GM19397 (cell line): ENCODE results near the gene POTEH.
"Not testable (repeated sequence)": the region's sequence is repeated elsewhere in the genome, so short reads cannot be mapped to it uniquely, and the experiment has no call there.

Experiments
- ATAC-seq: cut with Tn5 transposase; IDR thresholded peaks from one replicate; pipeline ENCODE4 v1.9.1; 2021; ENCODE audit warnings: mild to moderate bottlenecking, moderate library complexity; ENCODE audit not compliant: unreplicated experiment

The POTEH gene

DNA sequence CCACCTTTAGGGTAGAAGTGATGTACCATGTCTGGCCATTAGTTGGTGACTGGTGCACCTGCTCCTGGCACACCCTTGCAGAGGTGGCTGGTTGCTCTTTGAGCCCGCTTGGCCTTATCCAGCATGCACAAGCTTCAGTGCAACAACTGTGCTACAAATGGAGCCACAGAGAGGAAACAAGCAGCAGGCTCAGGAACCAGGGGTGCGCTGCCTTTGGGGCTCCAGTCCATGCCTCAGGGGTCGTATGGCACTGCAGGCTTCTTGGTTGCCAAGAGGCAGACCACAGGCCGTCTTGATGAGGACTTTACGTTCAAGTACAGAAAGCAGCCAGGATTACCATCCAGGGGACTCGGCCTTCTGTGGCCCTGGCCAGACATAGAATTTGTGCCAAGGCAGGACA, 44.6 kb downstream of the POTEH start:
- ATAC-seq = not testable (repeated sequence)

DNA sequence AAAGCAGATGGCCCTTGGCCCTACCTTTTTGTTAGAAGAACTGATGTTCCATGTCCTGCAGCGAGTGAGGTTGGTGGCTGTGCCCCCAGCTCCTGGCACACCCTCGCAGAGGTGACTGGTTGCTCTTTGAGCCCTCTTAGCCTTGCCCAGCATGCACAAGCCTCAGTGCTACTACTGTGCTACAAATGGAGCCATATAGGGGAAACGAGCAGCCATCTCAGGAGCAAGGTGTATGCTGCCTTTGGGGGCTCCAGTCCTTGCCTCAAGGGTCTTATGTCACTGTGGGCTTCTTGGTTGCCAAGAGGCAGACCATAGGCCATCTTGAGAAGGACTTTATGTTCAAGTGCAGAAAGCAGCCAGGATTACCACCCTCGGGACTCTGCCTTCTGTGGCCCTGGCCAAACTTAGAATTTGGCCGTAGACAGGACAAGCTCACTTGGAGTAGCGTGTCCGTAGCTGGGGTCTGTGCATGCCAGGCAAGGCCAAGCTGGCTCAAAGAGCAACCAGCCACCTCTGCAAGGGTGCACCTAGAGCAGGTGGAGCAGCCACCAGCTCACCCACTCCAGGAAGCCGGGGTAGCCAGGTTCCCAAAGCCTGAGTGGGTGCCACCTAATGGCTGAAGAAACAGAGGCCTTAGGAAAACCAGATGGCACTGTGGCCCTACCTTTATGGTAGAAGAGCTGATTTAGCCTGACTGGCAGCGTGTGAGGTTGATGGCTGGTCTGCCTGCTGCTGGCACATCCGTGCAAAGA, 48.5 kb downstream of the POTEH start:
- not testable (repeated sequence) for ATAC-seq

DNA sequence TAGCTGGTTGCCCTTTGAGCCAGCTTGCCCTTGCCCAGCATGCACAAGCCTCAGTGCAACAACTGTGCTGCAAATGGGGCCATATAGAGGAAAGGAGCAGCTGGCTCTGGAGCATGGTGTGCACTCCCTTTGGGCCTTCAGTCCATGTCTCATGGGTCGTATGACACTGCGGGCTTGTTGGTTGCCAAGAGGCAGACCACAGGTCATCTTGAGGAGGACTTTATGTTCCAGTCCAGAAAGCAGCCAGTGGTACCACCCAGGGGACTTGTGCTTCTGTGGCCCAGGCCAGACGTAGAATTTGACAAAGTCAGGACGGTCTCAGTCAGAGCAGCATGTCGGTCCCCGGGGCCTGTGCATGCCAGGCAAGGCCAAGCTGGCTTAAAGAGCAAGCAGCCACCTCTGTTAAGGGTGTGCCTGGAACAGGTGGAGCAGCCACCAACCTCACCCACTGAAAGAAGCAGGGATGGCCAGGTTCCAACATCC, 49.1 kb downstream of the POTEH start:
- not testable (repeated sequence) for ATAC-seq

DNA sequence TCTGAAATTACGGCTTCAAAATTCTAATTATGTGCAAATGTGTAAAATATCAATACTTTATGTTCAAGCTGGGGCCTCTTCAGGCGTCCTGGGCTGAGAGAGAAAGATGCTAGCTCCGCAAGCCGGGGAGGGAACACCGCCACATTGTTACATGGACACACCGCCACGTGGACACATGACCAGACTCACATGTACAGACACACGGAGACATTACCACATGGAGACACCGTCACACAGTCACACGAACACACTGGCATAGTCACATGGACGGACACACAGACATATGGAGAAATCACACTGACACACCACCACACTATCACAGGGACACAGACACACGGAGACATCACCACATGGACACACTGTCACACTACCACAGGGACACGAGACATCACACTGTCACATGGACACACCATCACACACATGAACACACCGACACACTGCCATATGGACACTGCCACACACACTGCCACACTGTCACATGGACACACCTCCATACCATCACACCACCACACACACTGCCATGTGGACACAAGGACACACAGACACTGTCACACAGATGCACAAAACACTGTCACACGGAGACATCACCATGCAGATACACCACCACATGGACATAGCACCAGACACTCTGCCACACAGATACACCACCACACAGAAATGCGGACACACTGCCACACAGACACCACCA, 58.0 kb downstream of the POTEH start:
- ATAC-seq = not testable (repeated sequence)

DNA sequence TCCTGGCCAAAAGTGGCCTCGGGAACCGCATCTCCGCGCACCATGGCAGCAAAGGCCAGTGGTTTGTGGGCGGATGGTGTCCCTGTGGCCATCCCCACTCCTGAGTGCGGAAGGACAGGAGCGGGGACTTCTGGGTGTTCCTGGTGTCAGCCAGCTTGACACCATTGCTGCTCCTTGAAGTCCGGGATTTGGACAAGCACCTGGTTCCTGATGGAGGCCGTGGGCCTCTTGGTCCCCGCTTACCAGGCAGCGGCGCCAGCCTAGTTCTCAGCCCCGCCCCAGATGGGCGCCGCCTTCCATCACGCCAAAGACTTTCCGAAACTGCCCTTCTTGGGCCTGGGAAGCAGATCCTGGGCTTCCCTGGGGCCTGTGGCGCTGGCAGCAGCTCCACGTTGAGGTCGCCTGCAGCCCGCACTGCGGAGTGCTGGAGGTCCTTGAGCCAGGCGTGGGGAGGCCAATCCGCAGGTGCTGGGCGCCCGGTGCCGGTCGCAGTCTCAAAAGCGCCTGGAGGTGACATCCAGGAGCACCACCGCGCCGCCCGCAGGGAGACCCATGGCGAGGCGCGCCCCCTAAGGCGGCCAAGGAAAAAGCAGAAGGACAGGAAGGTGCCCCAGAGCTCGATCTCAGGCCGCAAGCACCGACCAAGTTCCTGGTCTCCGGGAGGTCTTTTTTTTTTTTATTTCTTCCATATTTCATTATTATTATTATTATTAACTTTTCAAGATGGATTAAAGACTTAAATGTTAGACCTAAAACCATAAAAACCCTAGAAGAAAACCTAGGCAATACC, 59.5 kb downstream of the POTEH start:
- ATAC-seq = not testable (repeated sequence)

- not testable (repeated sequence) for ATAC-seq
Measured at GRCh38 chr22:15759443-15760097, 69.7 kb downstream of the POTEH start.

DNA sequence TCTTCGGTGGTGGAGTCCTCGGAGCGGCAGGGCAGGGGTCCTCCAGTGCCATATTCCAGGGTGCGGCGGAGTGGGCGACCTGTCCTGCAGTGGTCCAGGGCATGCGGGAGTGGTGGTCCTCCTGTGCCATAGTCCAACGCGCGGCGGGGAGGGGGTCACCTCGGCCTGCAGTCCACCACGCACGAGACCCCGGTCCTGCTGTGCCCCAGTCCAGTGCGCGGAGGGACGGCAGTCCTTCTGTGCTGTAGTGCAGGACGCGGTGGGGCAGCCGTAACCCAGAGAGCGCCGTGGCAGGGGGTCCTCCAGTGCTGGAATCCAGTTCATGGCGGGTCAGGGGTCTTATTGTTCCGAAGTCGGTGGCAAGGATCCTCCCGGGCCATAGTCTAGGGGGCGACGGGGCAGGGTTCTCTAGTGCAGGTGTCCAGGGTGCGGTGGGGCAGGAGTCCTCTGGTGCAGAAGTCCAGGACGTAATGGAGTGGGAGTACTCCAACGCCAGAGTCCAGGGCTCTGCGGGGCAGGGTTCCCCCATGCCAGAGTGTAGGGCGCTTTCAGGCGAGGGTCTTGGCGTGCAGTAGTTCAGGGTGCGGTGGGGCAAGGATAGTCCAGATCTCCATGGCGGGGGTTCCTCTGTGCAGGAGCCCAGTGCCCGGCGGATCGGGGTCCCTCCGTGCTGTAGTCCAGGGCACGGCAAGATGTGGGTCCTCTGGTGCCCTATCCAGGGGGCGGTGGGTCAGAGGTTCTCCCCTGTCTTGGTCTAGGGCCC, 70.7 kb downstream of the POTEH start:
- ATAC-seq = not testable (repeated sequence)

DNA sequence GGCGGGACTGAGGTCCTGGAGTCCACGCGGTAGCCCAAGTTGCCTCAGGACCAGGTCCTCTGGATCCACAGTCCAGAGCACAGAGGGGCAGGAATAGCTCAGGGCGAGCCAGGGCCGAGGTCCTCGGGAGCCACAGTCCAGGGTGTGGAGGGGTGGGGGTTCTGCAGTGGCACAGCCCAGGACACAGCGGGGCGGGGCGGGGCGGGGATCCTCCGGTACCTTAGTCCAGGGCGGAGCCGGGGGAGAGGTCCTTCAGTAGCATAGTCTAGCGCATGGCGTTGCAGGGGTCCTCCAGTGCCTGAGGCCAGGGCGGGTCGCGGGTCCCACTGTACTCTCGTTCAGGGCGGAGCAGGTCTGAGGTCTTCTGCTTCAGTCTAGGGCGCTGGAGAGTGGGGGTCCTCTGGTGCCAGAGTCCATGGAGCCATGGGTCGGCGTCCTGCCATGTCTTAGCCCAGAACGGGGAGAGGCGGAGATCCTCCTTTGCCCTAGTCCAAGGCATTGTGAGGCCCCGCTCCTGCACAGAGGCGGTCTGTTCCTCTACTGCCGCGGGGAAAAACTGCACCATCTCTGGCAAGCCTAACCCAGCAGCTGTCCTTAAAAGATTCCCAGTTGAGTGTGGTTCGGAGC, 71.4 kb downstream of the POTEH start:
- ATAC-seq = not testable (repeated sequence)

GRCh38 chr22:15763559-15763958, 73.7 kb downstream of the POTEH start:
- not testable (repeated sequence) for ATAC-seq
